Endothelial cell of umbilical vein (primary cell): ENCODE measurements around the gene NES.

Source experiments
- EZH2 ChIP-seq: IDR thresholded peaks from 2 replicates; pipeline ENCODE4 v1.6.1; 2012; ENCODE audit warnings: borderline replicate concordance, low read depth, mild to moderate bottlenecking, moderate library complexity, low read length, inconsistent platforms; ENCODE audit not compliant: severe bottlenecking
- TF ChIP-seq, protein P1 (sequence below), 2 donors: IDR thresholded peaks; 1 replicate in 1 of 2; 2 replicates in 1 of 2; pipeline ENCODE4 v1.5.1; 2011; ENCODE audit warnings: low read length in 2 of 2, mild to moderate bottlenecking in 2 of 2, moderate library complexity in 2 of 2, control low read depth in 1 of 2, inconsistent platforms in 1 of 2, low read depth in 1 of 2; ENCODE audit not compliant: insufficient read depth in 1 of 2; ENCODE audit errors: extremely low read depth in 1 of 2

- TF ChIP-seq, protein P1, sequence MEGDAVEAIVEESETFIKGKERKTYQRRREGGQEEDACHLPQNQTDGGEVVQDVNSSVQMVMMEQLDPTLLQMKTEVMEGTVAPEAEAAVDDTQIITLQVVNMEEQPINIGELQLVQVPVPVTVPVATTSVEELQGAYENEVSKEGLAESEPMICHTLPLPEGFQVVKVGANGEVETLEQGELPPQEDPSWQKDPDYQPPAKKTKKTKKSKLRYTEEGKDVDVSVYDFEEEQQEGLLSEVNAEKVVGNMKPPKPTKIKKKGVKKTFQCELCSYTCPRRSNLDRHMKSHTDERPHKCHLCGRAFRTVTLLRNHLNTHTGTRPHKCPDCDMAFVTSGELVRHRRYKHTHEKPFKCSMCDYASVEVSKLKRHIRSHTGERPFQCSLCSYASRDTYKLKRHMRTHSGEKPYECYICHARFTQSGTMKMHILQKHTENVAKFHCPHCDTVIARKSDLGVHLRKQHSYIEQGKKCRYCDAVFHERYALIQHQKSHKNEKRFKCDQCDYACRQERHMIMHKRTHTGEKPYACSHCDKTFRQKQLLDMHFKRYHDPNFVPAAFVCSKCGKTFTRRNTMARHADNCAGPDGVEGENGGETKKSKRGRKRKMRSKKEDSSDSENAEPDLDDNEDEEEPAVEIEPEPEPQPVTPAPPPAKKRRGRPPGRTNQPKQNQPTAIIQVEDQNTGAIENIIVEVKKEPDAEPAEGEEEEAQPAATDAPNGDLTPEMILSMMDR (IDR thresholded peaks at IDR 0.05; ENCODE audit: extremely low read depth in 1 of 2, insufficient read depth in 1 of 2, low read depth in 1 of 2, low read length in 2 of 2), result no peak
- no peak for TF ChIP-seq EZH2
Observed at GRCh38 chr1:156645666-156646065, 31.5 kb downstream of the NES start.
